ENCODE measurements around the gene DNAJB13.
"Not testable (repeated sequence)": the region's sequence is repeated elsewhere in the genome, so short reads cannot be mapped to it uniquely, and the experiment has no call there.

DNA sequence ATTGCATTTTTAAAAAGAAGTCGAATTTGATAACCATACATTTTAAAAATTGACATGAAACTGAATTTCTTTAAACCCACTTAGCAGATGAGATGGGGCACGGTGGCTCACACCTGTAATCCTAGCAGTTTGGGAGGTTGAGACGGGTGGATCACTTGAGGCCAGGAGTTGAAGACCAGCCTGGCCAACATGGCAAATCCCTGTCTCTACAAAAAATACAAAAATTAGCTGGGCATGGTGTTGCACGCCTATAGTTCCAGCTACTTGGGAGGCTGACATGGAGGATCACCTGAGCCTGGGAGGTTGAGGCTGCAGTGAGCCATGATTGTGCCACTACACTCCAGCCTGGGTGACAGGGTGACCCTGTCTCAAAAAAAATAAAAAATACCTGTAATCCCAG lies 34.8 kb downstream of the DNAJB13 start:
- TF ChIP-seq, protein P1, sequence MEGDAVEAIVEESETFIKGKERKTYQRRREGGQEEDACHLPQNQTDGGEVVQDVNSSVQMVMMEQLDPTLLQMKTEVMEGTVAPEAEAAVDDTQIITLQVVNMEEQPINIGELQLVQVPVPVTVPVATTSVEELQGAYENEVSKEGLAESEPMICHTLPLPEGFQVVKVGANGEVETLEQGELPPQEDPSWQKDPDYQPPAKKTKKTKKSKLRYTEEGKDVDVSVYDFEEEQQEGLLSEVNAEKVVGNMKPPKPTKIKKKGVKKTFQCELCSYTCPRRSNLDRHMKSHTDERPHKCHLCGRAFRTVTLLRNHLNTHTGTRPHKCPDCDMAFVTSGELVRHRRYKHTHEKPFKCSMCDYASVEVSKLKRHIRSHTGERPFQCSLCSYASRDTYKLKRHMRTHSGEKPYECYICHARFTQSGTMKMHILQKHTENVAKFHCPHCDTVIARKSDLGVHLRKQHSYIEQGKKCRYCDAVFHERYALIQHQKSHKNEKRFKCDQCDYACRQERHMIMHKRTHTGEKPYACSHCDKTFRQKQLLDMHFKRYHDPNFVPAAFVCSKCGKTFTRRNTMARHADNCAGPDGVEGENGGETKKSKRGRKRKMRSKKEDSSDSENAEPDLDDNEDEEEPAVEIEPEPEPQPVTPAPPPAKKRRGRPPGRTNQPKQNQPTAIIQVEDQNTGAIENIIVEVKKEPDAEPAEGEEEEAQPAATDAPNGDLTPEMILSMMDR (IDR thresholded peaks at IDR 0.05), result not testable (repeated sequence)
- not testable (repeated sequence) for TF ChIP-seq ZFX (IDR thresholded peaks at IDR 0.05; ENCODE audit: borderline replicate concordance)
